Upper lobe of left lung (tissue), 6 donors: ENCODE data around the gene TTI1. TPM values are rescaled to one million over a fixed set of nuclear protein-coding genes. Genes with fewer than 3 reads are reported as not detected.

ENCODE experiments used
- ATAC-seq, 2 donors: fragments of 200-7000 bp; cut with Tn5 transposase; one replicate each; pipeline ENCODE4 v1.9.1; 2022; ENCODE audit warnings: mild to moderate bottlenecking in 2 of 2, moderate library complexity in 2 of 2; ENCODE audit not compliant: low FRiP score in 2 of 2
- DNase-seq, 2 donors: peaks; one replicate each; pipeline ENCODE4 v3.0.0-alpha.2; 2019 to 2020
- H3K27ac ChIP-seq, 4 donors: fragments of 200-600 bp; sonication (generic); one replicate each; pipeline ENCODE4 v1.5.1; 2016 to 2019
- H3K27me3 ChIP-seq, 4 donors: fragments of 200-600 bp; sonication (generic); one replicate each; pipeline ENCODE4 v1.5.1; 2017 to 2019
- H3K36me3 ChIP-seq, 4 donors: fragments of 200-600 bp; sonication (generic); one replicate each; pipeline ENCODE4 v1.5.1; 2016 to 2019
- H3K4me1 ChIP-seq, 4 donors: fragments of 200-600 bp; sonication (generic); one replicate each; pipeline ENCODE4 v1.5.1; 2018 to 2019
- H3K4me3 ChIP-seq, 4 donors: fragments of 200-600 bp; sonication (generic); one replicate each; pipeline ENCODE4 v1.5.1; 2017 to 2019; ENCODE audit warnings: mild to moderate bottlenecking in 2 of 4, moderate library complexity in 1 of 4
- H3K9me3 ChIP-seq, 4 donors: fragments of 200-600 bp; sonication (generic); one replicate each; pipeline ENCODE4 v1.5.1; 2018 to 2019
- EP300 ChIP-seq, 4 donors: sonication (generic); formaldehyde crosslinking; IDR thresholded peaks; one replicate each; pipeline ENCODE4 v1.5.1; 2017; ENCODE audit warnings: antibody characterized with exemption in 4 of 4, control low read depth in 2 of 4
- POLR2A ChIP-seq, 4 donors: fragments of 450-650 bp; IDR thresholded peaks; one replicate each; pipeline ENCODE4 v1.5.1; 2016 to 2017; ENCODE audit warnings: antibody characterized with exemption in 4 of 4, mild to moderate bottlenecking in 2 of 4
- POLR2AphosphoS5 ChIP-seq, 2 donors: sonication (generic); formaldehyde crosslinking; IDR thresholded peaks; one replicate each; pipeline ENCODE4 v1.5.1; 2017; ENCODE audit warnings: antibody characterized with exemption in 2 of 2
- WGBS, 2 donors: methylation state at CpG; one replicate each; pipeline ENCODE4 v1.1.5; 2017 to 2018; 5-methylcytosine and 5-hydroxymethylcytosine counted together
- total RNA-seq, 6 donors: library from RNA; depleted of rRNA in 4 of 6; stranded (reverse); fragments of >200 nt in 4 of 6; gene quantifications; one replicate each; pipeline versions ENCODE4 v1.1.0 to v1.2.1, GENCODE V29; 2016 to 2021
- TF ChIP-seq, protein P1 (sequence below), 6 experiments: fragments of 450-650 bp in 4 of 6; fragments of 200-600 bp in 2 of 6; sonication (generic) in 2 of 6; IDR thresholded peaks; one replicate each; pipeline ENCODE4 v1.5.1; 2016 to 2019; ENCODE audit warnings: antibody characterized with exemption in 6 of 6
- donor health status: DM: no; HTN: no; CAD: no; lungs with moderate emphysema.
- donor health status: DM: no; HTN: yes; CAD: no; lungs with severe emphysema.

TTI1 gene
- total RNA-seq, 6 donors from 2014 or later = 11.2 to 30.4 (median 15.1) TPM

DNA sequence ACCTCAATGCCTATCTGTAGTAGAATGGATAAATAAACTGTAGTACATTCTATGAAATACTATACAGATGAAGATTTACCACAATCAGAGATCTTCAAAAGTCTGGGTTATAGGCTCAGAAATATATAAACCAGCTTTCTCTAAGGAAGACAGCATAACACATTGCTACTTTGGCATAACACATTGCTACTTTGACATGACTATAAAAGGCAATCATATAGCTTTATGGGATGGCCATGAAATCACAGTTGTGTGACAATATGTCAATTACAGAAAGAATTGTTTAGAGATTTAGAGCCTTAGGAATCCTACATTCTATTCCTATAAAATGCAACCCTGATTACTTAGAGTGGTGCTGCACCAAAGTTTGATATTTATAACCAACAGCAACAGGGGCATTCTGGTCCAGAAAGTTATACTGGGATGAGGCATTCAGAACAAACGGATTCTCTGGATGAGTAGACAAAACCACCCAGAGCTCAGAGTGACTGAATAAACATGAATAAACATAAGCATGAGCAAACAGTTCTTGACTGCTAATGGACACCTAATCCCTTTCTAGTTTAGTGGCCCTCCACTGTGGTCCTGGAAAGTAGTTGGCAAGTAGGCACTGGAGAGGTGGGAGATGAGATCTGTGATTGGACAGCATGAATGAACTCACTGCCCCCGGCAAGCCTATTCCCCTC, 12.0 kb downstream of the TTI1 start:
- WGBS, 2 donors = 77 to 88% methylated on average over 2 of the region's 2 CpGs
- Histone ChIP-seq H3K27ac (no peak overlapping the region), H3K27me3 (no peaks in the 10 kb centered on the region), H3K36me3 (peaks cover 0 to 20% (median 13%) of the 10 kb centered on the region in 4 donors), H3K9me3 (peaks cover 0 to 13% (median 9%) of the 10 kb centered on the region in 4 donors), H3K4me1 (peaks cover 10 to 20% (median 13%) of the 10 kb centered on the region in 4 donors), H3K4me3 (no peak overlapping the region)
- no peak for TF ChIP-seq EP300 (IDR thresholded peaks at IDR 0.05)
- no peak for TF ChIP-seq POLR2AphosphoS5 (IDR thresholded peaks at IDR 0.05)
- TF ChIP-seq POLR2A (IDR thresholded peaks at IDR 0.05) = no peak
- TF ChIP-seq, protein P1, sequence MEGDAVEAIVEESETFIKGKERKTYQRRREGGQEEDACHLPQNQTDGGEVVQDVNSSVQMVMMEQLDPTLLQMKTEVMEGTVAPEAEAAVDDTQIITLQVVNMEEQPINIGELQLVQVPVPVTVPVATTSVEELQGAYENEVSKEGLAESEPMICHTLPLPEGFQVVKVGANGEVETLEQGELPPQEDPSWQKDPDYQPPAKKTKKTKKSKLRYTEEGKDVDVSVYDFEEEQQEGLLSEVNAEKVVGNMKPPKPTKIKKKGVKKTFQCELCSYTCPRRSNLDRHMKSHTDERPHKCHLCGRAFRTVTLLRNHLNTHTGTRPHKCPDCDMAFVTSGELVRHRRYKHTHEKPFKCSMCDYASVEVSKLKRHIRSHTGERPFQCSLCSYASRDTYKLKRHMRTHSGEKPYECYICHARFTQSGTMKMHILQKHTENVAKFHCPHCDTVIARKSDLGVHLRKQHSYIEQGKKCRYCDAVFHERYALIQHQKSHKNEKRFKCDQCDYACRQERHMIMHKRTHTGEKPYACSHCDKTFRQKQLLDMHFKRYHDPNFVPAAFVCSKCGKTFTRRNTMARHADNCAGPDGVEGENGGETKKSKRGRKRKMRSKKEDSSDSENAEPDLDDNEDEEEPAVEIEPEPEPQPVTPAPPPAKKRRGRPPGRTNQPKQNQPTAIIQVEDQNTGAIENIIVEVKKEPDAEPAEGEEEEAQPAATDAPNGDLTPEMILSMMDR (IDR thresholded peaks at IDR 0.05) = no peak
- DNase-seq = no peak
- no peak for ATAC-seq

- DNase-seq (no peak), ATAC-seq (no peak)
- H3K4me3 ChIP-seq = no peak overlapping the region
- no peaks in the 10 kb centered on the region for H3K27me3 ChIP-seq
- peaks cover 0 to 13% (median 9%) of the 10 kb centered on the region in 4 donors for H3K9me3 ChIP-seq
- WGBS, 2 donors = 92 to 94% methylated on average over 2 of the region's 2 CpGs
- H3K27ac ChIP-seq = no peak overlapping the region
- TF ChIP-seq EP300 (IDR thresholded peaks at IDR 0.05) (no peak), POLR2A (IDR thresholded peaks at IDR 0.05) (no peak), POLR2AphosphoS5 (IDR thresholded peaks at IDR 0.05) (no peak)
- TF ChIP-seq, protein P1 (IDR thresholded peaks at IDR 0.05) = no peak
- peaks cover under 1 to 7% (median 5%) of the 10 kb centered on the region in 4 donors for H3K4me1 ChIP-seq
- H3K36me3 ChIP-seq = peaks cover 0 to 36% (median 18%) of the 10 kb centered on the region in 4 donors
These were observed 14.9 kb downstream of the TTI1 start for GRCh38 chr20:38018385-38018784.

- no peak for ATAC-seq
- no peaks in the 10 kb centered on the region for H3K27me3 ChIP-seq
- H3K36me3 ChIP-seq = peaks cover 0 to 40% (median 22%) of the 10 kb centered on the region in 4 donors
- H3K9me3 ChIP-seq = peaks cover 0 to 13% (median 9%) of the 10 kb centered on the region in 4 donors
- H3K4me1 ChIP-seq = peaks cover 0 to 3% (median under 1%) of the 10 kb centered on the region in 4 donors
- H3K27ac ChIP-seq = no peak overlapping the region
- no peak for DNase-seq
- TF ChIP-seq, protein P1 (IDR thresholded peaks at IDR 0.05) = no peak
- TF ChIP-seq POLR2AphosphoS5 (IDR thresholded peaks at IDR 0.05) = no peak
- no peak for TF ChIP-seq EP300 (IDR thresholded peaks at IDR 0.05)
- TF ChIP-seq POLR2A (IDR thresholded peaks at IDR 0.05) = no peak
- WGBS, 2 donors = 90 to 96% methylated on average over 1 of the region's 1 CpG
- no peak overlapping the region for H3K4me3 ChIP-seq
These were observed 15.3 kb downstream of the TTI1 start for GRCh38 chr20:38017959-38018358.

DNA sequence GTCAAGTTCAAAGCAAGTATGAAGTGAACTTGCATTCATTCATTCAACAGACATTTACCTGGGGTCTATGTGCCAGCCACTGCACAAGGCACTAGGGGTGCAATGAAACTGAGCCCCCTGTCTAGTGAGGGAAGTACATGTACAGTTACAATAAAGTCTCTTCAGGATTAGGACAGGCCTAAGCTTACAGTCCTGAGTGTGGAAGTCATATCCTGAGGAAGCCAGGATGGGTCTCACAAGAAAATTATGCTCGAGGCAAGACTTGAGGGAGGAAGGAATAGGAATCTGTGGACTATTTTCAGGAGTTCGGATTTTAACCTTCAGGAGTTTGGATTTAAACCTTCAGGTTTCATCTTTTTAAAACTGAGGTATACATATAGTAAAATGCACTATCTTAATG, 19.4 kb downstream of the TTI1 start:
- Histone ChIP-seq H3K36me3 (peaks cover 0 to 57% (median 39%) of the 10 kb centered on the region in 4 donors), H3K27me3 (no peaks in the 10 kb centered on the region), H3K9me3 (peaks cover 0 to 13% (median 9%) of the 10 kb centered on the region in 4 donors), H3K4me1 (no peaks in the 10 kb centered on the region), H3K27ac (no peak overlapping the region), H3K4me3 (no peak overlapping the region)
- WGBS, 2 donors = 76 to 78% methylated on average over 2 of the region's 2 CpGs
- ATAC-seq (no peak), DNase-seq (no peak)
- TF ChIP-seq EP300 (IDR thresholded peaks at IDR 0.05) (no peak), POLR2A (IDR thresholded peaks at IDR 0.05) (no peak), POLR2AphosphoS5 (IDR thresholded peaks at IDR 0.05) (no peak)
- TF ChIP-seq, protein P1 (IDR thresholded peaks at IDR 0.05) = no peak
